ENCODE results near the gene GAL3ST2.

- no peak for TF ChIP-seq CTCF (IDR thresholded peaks at IDR 0.05)
- no peak for TF ChIP-seq POLR2A (IDR thresholded peaks at IDR 0.05)
- no peak for TF ChIP-seq POLR2AphosphoS5 (IDR thresholded peaks at IDR 0.05)
Observed at GRCh38 chr2:241745276-241745675, 31.3 kb upstream of the GAL3ST2 start.
